Measurements from ENCODE around the gene KRTAP6-1.

- TF ChIP-seq POLR2A (IDR thresholded peaks at IDR 0.05) (no peak), CTCF (IDR thresholded peaks at IDR 0.05) (no peak), EP300 (IDR thresholded peaks at IDR 0.05) (no peak)
Observed at GRCh38 chr21:30613836-30614235, at the start of gene KRTAP6-1.
